Endometrium (tissue), 2 donors: ENCODE data around the gene STARD7.
"Not testable (repeated sequence)": the region's sequence is repeated elsewhere in the genome, so short reads cannot be mapped to it uniquely, and the experiment has no call there.

Source experiments
- FAIRE-seq: peaks from 2 replicates; lab custom pipeline; 2012; peaks lifted over from hg19 to GRCh38; lab: Jason Lieb, UNC
- donor health status: control.
- donor health status: control.

The STARD7 gene

DNA sequence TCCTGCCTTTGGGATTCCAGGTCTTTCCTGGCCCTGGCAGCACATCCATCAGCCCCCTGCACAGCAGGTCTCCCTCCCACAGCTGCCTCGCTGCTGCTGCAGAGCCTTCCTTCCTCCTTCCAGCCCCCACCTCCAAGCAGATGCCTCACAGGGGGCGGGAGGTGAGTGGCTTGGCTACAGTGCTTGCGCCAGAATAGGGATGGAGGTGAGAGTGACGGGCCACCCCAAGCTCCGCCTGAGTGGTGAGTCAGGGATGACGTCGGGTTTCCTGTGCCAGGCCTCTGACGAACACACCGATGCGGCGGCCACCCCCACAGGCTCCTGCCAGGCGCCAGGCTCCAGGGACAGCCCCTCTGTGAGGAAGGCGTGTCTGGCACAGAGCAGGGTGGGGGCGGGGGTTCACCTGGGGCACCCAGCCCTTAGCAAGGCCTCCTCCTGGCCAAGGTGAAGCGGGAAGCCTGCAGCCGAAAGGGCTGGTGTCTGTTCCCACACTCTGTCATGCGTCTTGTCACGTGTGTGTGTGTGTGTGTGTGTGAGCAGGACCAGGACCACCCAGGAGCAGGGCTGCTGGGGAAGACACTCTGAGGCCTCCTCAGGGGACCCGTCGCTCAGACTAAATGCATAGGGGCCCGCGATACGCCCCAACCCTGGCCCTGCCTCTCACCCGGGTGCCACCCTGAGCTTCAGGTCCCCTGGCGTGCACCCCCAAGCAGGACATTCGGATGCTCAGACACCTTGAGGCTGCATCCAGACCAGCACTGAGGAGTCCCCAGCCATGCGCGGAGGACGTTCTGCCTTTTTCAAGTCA lies 60.0 kb downstream of the STARD7 start:
- FAIRE-seq: no peak

DNA sequence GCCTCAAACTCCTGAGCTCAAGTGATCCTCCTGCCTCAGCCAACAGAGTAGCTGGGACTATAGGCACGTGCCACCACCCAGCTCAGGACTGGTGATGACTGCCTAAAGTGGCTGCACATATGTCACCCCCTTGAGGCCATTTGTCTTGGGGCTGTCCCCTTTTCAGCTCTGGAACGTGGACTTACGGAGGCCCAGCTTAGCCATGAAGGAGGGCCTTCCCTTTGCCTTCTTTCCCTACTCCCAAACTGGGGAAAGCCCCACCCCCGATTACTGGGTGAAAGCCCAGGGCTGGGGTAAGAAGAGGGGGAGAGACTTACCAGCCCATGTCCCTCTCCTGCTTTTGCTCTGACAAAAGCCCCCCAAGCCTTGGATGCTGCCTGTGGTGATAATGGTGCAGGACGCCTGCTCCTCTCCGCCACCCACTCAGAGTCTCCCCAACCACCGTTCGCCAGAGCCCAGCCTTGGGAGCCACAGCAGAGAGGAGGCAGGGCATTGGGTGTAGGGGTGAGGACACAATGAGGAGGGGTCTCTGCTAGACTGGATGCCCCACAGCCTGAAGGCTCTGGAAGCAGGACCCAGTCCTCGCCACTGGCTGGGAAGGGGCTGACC lies 60.9 kb downstream of the STARD7 start:
- FAIRE-seq: no peak

DNA sequence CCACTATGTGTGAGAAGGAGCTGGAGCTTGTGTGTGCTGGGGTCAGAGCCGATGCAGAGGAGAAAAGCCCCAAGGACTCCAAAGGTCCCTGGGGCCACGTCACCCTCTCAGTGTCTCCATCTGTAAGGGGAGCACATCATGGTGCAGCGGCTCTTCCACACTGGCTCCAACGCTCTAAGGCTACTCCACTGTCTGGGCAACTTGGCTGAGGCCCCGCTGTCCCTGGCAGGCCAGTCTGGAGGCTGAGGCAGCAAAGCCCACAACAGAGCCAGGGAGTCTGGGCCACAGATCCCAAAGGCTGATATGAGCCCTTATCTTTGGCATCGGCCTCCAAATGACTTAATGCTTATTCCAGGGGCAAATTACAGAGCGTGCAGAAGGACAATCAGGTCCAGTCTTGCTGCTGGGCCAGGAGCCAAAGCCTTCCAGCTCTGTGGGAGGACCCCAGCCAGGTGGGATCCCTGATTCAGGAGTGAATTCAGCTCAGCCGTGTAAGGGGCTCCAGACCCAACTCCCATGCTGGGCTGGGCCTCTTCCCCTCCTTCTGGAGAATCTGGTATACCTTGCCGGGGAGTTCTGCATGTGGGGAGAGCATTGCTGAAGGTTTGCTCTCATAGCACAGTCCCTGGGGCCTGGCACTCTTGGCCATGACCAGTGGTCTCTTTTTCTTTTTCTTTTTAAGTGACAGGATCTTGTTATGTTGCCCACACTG lies 61.6 kb downstream of the STARD7 start:
- no peak for FAIRE-seq

DNA sequence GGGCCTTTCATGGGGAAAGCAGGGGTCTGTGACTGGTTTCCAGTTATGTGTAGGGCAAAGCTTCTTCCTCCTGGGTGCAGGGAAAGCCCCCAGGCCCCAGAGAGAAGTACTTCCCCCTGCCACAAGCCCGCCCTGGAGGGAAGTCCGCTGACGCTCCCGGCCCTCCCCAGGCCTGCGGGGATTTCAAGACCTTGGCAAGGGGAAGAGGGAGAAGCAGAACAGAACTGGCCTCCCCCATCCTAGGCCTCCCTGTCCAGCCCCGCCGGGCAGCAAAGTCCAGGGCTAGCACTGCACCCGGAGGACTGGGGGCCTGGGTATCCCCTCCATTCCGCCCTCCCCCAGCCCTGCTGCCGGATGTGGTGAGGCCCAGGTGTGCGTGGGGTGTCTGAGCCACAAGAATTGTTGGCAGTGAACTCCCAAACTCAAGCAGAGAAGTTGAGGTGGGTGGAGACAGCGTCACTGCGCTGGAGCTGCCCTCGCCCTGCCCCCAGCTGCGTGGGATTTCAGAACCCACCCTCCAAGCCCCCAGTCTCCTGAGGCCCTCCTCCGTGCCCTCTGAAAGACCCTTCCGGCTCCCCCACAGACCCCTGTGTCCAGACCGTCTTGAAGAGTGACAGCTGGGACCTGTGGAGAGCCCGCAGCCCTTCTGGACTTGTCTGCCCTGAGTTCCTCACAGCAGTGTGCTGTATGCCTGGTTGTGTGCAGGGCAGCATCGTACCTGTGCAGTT lies 62.3 kb downstream of the STARD7 start:
- FAIRE-seq: no peak

DNA sequence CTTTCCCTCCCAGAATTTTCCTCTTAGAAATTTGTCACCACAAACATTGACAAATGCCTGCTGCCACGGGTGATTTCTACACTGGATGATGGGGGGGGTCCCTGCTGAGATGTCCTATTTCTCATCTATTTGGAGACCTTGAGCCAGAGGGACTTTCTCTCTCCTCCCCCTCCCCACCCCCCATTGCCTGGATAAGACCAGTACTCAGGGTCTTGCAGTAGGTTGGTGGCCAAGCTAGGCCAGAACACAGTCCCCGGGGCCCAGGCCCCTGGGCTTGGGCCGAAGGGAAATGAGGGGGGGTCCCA lies 62.8 kb downstream of the STARD7 start:
- no peak for FAIRE-seq

DNA sequence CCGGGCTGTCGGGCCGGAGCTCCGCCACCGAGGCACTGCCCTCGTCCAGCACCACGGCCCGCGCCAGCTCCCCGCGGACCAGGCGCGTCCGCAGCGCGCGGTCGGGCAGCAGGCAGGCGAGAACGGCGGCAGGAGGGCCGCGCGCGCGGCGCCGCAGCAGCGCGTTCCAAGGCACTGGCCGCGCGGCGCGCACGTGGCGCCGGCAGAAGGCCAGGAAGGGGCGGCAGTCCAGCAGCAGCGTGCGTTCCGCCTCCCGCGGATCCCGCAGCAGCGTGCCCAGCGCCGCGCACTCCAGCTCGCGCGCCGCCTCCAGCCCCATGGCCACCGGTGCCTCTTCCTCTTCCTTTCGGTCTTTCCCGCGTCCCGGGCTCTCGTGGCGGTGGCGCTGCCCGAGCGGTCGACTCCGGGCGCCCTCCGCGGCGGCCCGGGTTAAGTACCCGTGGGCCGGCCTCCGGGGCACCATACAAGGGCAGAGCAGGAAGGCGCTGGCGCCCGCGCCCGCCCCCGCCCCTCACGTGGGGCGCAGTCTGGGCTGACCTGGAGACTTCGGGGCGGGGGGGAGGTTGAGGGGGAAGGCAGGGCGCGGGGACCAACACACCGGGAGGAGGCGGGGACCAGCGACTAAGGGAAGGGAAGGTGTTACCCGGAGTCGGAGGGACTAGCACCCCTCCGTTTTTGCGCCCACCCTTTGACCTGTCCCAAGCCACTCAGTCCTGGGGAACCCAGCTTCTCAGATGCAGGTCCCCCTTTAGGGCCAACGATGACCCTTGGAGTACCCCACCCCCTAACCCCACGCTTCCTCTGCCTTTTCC lies 63.4 kb downstream of the STARD7 start, which contains the start of gene DUSP2:
DUSP2 (minus strand) TSS at position 405 of the 812 bp plus-strand sequence; CDS start at position 319, 86 bp downstream.
- no peak for FAIRE-seq

DNA sequence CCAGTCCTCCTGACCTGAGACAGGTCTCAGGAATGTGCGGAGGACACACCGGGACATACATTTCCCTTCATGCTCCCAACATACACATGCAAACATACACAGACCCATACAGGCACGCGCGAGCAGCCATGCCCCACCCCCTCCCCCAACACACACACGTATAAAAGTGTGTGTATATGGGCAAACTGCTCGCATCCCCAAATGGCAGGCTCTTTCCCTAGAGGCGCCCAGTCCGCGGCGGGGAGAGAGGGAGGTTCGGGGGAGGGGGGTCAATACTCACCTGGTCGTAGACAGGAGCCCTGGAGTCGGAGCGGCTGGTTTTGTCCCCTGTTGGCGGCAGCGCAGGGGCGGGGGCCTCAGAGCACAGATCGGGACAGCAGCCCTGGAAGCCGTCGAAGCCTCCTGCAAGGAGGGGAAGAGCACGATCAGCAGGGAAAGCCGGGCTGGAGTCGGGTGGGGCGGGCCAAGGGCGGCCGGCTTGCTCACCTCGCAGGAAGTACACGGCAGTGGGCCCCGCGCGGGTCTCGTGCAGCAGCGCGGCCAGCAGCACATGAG lies 64.1 kb downstream of the STARD7 start:
- no peak for FAIRE-seq

DNA sequence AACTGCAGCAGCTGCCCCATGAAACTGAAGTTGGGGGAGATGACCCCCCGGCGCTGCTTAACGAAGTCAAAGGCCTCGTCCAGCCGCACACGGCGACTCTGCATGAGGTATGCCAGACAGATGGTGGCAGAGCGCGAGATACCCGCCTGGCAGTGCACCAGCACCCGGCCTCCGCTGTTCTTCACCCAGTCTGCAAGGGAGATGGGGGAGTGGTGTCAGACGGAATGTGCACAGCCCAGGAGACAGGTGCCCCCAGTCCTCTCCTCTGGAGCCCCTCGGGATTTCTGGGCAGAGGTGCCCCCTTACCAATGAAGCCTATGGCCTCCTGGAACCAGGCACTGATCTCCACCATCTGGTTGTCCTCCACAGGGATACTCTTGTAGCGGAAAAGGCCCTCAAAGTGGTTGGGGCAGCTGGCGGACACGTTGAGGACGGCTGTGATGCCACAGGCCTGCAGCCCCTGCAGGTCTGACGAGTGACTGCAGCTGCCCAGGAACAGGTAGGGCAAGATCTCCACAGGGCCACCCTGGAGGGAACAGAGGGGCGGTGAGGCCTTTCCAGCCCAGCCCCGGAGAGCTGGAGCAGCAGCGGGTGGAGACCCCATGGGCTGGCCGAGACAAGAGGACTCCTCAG lies 64.7 kb downstream of the STARD7 start:
- no peak for FAIRE-seq

DNA sequence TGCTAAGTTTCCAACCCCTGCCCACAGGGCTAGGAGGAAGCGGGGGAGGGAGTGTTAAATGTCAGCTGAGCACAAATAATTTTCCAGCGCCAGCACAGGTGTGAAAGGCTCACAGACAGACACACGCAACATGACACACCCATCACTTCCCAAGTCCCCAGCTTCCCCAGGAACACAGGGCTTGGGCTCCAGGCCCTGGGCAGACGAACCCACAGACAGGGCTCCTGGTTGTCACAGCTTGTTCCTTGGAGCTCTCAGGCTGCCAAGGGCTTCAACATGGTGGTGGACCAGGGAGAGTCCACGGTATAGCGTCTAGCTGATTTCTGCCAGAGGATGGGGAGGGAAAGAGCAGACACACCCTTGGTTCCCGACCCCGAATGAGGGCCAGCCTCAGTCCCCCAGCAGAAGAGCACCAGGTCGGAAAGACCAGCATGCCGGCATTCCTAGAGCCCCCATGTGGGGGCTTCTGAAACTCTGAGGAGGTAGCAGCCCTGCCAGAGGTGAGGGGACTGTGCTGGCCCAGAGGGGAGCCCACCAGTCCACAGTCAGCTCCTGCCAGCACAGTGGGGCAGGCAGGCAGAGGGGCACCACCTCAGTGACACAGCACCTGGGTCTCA lies 65.3 kb downstream of the STARD7 start:
- no peak for FAIRE-seq

DNA sequence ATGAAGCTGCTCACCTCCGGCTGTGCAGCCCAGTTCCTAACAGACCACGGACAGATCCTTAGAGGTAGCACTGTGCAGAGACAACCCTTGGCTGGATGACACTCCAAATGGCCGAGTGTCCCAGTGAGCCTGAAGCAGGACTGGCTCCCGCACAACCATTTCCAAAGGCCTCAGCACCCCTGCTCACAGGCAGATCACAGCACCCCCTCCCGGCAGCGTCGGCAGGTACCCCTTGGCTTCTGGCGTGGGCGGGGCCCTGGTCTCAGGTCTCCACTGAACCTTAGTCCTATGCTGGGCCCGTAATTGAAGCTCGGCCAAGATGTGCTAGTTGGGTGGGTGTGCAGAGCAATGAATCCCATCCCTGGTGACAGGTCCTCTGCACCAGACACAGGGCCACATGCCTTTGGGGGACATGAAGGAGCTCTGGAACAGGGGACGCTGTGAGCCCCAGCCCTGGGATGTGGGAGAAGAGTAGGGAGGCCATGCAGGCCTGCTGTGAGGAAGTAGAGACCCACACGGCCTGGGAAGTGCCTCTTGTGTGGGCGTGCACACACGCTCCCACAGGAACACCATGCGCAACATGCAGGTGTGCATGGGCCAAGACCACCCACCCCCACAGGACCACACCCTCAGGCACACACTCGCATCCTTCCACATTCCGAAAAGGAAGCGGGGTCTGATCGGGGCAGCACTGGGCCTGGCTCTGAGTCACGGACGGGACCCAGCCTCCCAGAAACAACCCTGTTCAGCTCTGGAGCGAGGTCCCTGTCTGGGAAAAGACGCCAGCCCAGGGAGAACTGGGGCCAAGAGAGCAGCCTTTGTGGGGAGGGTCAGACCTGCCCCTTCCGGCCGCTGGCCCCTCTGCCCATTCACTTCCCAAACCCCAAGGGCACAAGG lies 66.2 kb downstream of the STARD7 start:
- FAIRE-seq: no peak

DNA sequence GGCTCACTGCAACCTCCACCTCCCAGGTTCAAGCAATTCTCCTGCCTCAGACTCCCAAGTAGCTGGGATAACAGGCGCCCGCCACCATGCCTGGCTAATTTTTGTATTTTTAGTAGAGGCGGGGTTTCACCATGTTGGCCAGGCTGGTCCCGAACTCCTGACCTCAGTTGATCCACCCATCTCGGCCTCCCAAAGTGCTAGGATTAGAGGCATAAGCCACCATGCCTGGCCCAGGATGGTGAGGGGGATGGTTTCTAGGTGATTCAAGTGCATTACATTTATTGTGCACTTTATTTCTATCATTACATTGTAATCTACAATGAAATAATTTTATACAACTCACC lies 67.0 kb downstream of the STARD7 start:
- FAIRE-seq: not testable (repeated sequence)

DNA sequence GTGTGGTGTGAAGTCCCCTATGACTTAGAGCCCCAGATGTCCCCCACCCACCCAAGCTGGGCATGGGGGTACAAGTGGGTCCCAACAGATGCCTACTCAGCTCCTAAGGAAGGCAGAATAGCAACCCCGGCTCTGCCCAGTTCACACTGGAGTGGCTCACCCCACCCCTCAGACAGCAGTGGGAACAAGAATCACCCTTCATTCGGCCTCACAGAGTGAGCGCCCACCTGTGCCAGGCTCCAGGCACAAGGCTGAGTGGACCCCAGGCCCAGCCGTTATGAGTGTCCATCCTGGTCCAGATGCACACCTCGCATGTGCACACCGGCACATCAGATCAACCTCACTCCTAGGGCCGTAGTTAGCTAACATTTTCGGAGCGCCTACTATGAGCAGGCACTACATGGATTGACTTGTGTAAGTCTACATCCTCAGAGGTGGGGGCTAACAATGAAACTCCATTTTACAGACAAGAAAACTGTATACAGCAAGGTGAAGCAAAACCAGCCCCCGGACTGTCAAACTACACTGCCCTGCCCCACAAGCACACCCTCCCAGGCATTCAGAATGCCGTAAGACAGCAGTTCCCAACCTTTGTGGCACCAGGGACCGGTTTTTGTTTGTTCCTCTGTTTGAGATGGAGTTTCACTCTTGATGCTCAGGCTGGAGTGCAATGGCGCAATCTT lies 67.5 kb downstream of the STARD7 start:
- no peak for FAIRE-seq

DNA sequence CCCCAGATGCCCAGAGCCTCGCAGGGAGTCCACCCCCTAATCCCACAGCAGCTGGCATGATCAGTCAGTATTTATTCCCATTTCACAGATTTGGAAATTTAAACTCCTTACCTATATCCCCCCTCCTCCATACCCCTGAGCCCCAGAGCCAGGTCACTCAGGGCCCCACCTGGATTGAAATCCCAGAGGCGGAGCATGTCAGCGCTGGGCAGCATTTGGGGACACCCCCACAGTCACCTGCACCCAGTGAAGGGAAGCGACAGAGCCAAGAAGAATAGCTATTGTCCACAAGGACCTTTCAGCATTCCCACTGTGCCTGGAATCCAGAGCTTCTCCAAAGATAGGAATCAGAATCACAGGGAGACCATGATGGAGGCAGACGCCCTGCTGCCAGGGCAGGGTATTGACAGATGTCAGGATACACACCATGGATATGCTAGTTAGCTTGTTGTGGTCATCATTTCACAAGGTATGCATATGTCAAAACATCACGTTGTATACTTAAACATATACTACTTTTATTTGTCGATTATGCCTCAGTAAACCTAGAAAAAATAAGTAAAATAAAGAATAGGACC lies 69.4 kb downstream of the STARD7 start:
- no peak for FAIRE-seq

DNA sequence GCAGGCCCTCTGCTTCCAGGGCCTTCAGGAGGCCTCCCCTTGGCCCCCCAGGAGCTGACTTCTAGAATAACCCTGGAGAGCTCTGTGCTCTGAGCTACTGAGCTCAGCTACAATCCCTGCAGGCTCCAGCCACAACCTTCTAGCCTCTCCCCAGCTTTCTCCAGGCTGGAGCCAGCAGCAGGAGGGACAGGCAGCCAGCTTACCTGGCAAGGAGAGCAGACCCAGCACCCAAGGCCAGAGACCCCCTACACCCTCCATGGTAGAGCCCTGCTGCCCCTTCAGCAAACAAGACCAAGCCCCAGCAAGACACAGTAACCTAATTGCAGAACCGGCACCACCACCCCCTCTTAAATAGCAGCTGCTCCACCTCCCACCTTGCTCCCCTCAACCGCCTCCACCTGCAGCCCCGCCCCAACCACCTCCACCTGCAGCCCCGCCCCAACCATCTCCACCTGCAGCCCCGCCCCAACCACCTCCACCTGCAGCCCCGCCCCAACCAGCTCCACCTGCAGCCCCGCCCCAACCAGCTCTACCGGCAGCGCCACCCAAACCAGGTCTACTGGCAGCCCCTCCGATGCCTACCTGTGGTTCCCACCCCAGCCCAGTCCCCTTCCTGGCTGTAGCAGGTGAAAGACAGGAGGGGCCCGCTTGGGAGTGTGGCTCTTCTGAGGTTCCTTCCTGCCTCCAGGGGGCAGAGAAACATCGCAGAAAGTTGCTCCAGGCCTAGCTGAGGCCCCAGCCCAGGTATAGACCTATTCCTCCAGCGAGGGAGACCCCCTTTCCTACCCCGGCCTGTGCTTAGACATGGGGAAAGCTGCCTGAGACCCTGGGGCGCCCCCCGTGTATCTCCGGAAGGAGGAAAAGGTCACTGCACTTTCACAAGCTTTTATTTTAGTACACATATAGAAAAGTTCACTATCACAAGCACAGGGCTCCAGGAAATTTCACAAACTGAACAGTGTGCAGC lies 70.2 kb downstream of the STARD7 start, which contains the start of gene ASTL:
ASTL (minus strand) TSS at position 324 of the 967 bp plus-strand sequence; CDS start at position 258, 66 bp downstream.
- no peak for FAIRE-seq

DNA sequence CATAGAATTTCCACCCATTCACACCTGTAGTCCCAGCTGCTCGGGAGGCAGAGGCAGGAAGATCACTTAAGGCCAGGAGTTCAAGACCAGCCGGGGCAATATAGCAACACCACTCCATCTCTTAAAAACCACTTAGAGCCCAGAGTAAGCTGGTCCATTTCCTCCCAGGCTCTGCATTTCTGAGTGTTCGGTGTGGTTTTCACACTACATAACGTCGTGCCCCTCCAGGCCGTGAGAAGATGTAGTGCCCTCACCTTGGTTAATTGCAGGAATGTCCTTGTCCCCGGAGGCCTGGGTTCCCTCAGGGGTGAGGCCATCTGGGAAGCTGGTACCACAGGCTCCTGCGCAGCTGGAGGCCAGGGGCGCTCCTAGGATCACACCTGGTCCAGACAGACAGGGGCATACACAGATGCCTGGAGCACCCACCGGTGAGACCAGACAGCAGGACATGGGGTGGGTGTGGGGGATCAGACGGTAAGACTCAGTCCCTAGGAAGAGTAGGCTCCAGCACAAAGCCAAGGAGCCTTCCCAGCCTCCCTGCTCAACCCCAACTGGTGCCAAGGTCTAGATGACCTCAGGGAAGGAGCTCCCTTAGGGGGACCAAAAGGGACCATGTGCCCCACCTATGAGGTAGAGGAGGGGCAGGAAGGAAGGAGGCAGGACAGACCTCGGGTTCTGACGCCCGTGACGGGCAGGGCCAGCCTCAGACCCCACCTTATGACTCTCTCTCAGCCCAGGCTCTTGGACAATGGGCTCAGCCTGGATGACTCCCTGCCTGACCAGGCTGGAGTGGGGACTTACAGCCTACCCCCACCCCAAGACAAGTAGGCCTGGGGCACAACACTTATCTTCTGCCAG lies 71.1 kb downstream of the STARD7 start:
- no peak for FAIRE-seq

DNA sequence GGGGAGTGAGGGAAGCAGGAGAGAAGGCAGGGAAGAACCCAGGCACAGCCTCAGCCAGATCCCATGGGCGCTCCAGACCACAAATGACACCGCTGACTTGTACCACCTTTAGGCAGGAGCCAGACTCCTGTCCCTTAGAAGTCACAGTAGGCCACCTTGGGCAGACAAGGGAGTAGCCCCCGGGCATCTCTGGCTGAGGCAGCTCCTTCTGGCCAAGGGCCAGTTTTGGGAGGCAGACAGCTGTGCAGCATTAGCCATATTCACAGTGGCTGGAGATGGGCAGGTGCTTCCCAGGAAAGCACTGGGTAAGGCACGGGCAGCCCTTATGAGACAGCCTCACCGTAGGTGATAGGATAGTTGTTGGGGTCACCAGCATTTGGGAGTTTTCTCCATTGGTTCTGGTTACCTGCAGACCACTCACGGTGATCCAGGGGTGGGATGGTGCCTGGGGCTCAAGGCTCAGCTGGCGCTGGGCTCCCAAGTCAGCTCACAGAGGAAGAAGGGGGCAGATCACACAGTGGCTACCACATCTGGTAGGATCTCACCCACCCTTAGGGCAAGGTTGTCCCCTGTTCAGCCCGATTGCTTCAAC lies 72.4 kb downstream of the STARD7 start:
- no peak for FAIRE-seq
